DMS53 (cell line): ENCODE data around the gene CNPPD1.
"Not testable (repeated sequence)": the region's sequence is repeated elsewhere in the genome, so short reads cannot be mapped to it uniquely, and the experiment has no call there.

Experiments
- DNase-seq: peaks from one replicate; lab custom pipeline; 2025; lab: John Stamatoyannopoulos, UW

Gene CNPPD1

GRCh38 chr2:219207884-219208740 lies 31.4 kb upstream of the CNPPD1 start:
- peak; percentile 45 for DNase-seq

GRCh38 chr2:219207134-219207883 lies 30.6 kb upstream of the CNPPD1 start:
- peak; percentile 33 for DNase-seq

GRCh38 chr2:219206328-219207133 lies 29.8 kb upstream of the CNPPD1 start, which contains the start of gene ZFAND2B:
TSS of gene ZFAND2B (plus strand) at chr2:219206782. CDS start at chr2:219206988, 206 bp downstream.
- peak; percentile 95 for DNase-seq

- no peak for DNase-seq
These were observed 29.2 kb upstream of the CNPPD1 start for GRCh38 chr2:219205981-219206327.

- no peak for DNase-seq
These were observed 28.4 kb upstream of the CNPPD1 start for GRCh38 chr2:219205165-219205538.

- DNase-seq = no peak
These were observed 27.9 kb upstream of the CNPPD1 start for GRCh38 chr2:219204425-219205164.

GRCh38 chr2:219201331-219201730 lies 24.6 kb upstream of the CNPPD1 start:
- not testable (repeated sequence) for DNase-seq

GRCh38 chr2:219200502-219201326 lies 24.0 kb upstream of the CNPPD1 start:
- DNase-seq = not testable (repeated sequence)

GRCh38 chr2:219199470-219200211 lies 22.9 kb upstream of the CNPPD1 start:
- no peak for DNase-seq

GRCh38 chr2:219198974-219199373 lies 22.2 kb upstream of the CNPPD1 start:
- DNase-seq = no peak

GRCh38 chr2:219197388-219197787 lies 20.7 kb upstream of the CNPPD1 start:
- no peak for DNase-seq

GRCh38 chr2:219186754-219187456 lies 10.2 kb upstream of the CNPPD1 start:
- no peak for DNase-seq

GRCh38 chr2:219184121-219184520 lies 7.4 kb upstream of the CNPPD1 start:
- DNase-seq = no peak

GRCh38 chr2:219183151-219183772 lies 6.5 kb upstream of the CNPPD1 start:
- no peak for DNase-seq

- no peak for DNase-seq
These were observed 5.8 kb upstream of the CNPPD1 start for GRCh38 chr2:219182331-219183150.

GRCh38 chr2:219181531-219181930 lies 4.8 kb upstream of the CNPPD1 start:
- DNase-seq = no peak

GRCh38 chr2:219180961-219181360 lies 4.2 kb upstream of the CNPPD1 start:
- no peak for DNase-seq
